GM18508 (cell line): ENCODE data around the gene DHDH.

Experiments used
- ATAC-seq: cut with Tn5 transposase; IDR thresholded peaks from one replicate; pipeline ENCODE4 v1.9.1; 2021; ENCODE audit warnings: moderate number of reproducible peaks; ENCODE audit not compliant: insufficient read depth, unreplicated experiment

Gene DHDH

GRCh38 chr19:48965040-48965805 is 31.7 kb downstream of the DHDH start, which contains the start of gene FTL:
Gene FTL (plus strand): TSS chr19:48965309. CDS start chr19:48965508, 199 bp downstream.
- no peak for ATAC-seq

GRCh38 chr19:48965806-48966540 is 32.5 kb downstream of the DHDH start:
- no peak for ATAC-seq

- ATAC-seq: no peak
Observed at GRCh38 chr19:48966541-48967345, 33.2 kb downstream of the DHDH start.

GRCh38 chr19:48967346-48968178 is 34.1 kb downstream of the DHDH start:
- ATAC-seq: no peak

GRCh38 chr19:48968179-48968661 is 34.7 kb downstream of the DHDH start:
- no peak for ATAC-seq

GRCh38 chr19:48968813-48969218 is 35.3 kb downstream of the DHDH start:
- ATAC-seq: no peak

GRCh38 chr19:48969276-48970138 is 36.0 kb downstream of the DHDH start:
- ATAC-seq: no peak

- no peak for ATAC-seq
Observed at GRCh38 chr19:48970139-48970766, 36.8 kb downstream of the DHDH start.

- no peak for ATAC-seq
Observed at GRCh38 chr19:48970923-48971395, 37.5 kb downstream of the DHDH start.

GRCh38 chr19:48975947-48976847 is 42.7 kb downstream of the DHDH start:
- no peak for ATAC-seq

GRCh38 chr19:48977061-48977460 is 43.6 kb downstream of the DHDH start:
- no peak for ATAC-seq

- ATAC-seq: no peak
Observed at GRCh38 chr19:48982280-48982679, 48.8 kb downstream of the DHDH start.

GRCh38 chr19:48985711-48986110 is 52.2 kb downstream of the DHDH start:
- ATAC-seq: no peak

GRCh38 chr19:48986211-48986610 is 52.7 kb downstream of the DHDH start:
- ATAC-seq: no peak

- ATAC-seq: no peak
Observed at GRCh38 chr19:48987323-48987722, 53.8 kb downstream of the DHDH start.

GRCh38 chr19:48988286-48988685 is 54.8 kb downstream of the DHDH start:
- no peak for ATAC-seq

- no peak for ATAC-seq
Observed at GRCh38 chr19:48988860-48989259, 55.4 kb downstream of the DHDH start.
